ENCODE data around the gene ANAPC13.

Gene ANAPC13

DNA sequence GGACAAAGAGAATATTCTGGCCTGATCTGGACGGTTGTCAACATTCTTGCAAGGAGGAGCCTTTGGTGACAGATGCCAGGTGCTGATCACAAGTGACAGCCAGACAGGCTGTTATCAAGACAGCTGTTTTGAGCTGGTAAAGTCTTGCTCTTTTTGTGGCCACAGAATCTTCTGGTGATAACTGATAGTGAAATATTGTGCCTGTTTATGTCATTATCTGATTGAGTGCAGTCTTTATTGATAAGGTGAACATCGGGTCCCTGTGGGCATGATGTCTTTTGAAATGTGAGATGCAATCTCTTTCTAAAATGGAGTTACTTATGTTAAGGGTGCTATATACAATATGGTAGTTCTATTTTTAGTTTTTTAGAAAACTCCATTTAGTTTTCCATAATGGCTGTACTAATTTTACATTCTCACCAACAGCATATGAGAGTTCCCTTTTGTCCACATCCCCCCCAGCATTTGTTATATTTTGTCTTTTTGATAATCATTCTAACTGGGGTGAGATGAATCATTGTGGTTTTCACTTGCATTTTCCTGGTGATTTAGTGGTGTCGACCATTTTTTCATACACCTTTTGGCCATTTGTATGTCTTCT is 10.8 kb upstream of the ANAPC13 start:
- TF ChIP-seq, protein P1, sequence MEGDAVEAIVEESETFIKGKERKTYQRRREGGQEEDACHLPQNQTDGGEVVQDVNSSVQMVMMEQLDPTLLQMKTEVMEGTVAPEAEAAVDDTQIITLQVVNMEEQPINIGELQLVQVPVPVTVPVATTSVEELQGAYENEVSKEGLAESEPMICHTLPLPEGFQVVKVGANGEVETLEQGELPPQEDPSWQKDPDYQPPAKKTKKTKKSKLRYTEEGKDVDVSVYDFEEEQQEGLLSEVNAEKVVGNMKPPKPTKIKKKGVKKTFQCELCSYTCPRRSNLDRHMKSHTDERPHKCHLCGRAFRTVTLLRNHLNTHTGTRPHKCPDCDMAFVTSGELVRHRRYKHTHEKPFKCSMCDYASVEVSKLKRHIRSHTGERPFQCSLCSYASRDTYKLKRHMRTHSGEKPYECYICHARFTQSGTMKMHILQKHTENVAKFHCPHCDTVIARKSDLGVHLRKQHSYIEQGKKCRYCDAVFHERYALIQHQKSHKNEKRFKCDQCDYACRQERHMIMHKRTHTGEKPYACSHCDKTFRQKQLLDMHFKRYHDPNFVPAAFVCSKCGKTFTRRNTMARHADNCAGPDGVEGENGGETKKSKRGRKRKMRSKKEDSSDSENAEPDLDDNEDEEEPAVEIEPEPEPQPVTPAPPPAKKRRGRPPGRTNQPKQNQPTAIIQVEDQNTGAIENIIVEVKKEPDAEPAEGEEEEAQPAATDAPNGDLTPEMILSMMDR (conservative IDR thresholded peaks at IDR 0.05): no peak
- no peak for TF ChIP-seq ZFX (IDR thresholded peaks at IDR 0.05)
- H3K27ac ChIP-seq: no peak overlapping the region

DNA sequence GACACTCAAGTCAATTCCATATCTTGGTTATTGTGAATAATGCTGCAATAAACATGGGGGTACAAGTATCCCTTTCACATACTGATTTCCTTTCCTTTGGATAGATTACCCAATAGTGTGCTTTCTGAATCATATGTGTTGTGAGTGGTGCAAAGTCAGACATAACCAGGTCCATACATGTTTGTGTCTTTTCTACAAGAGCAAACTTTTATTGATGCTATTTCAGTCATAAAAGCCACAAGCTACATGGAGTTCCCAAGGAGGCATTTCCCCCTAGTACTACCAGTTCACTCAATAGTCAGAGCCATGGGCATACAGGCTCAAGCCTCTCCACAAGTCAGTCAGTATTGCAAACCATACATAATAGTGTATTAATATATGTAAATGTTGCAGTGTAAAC is 10.2 kb upstream of the ANAPC13 start:
- no peak overlapping the region for H3K27ac ChIP-seq
- no peak for TF ChIP-seq ZFX (IDR thresholded peaks at IDR 0.05)
- TF ChIP-seq, protein P1 (conservative IDR thresholded peaks at IDR 0.05): no peak

DNA sequence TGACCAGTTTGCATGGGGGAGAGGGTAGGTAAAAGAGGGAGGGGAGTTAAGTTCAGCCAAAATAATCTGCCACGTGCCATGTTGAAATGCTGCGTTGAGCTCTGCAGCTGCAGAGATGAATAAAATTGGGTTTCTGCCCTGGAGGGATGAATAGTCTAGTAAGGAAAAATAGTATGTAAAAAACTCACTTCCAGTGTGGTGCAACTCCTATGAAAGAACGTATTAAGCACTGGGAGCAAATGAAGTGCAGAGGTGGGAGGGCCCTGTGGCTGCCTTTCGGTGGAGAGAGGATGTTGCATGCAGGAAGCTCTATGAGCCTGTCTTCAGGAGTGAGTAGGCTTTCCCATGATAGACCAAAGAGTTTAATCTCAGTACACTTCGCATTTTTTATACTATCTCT is 8.7 kb upstream of the ANAPC13 start:
- no peak for TF ChIP-seq ZFX (IDR thresholded peaks at IDR 0.05)

DNA sequence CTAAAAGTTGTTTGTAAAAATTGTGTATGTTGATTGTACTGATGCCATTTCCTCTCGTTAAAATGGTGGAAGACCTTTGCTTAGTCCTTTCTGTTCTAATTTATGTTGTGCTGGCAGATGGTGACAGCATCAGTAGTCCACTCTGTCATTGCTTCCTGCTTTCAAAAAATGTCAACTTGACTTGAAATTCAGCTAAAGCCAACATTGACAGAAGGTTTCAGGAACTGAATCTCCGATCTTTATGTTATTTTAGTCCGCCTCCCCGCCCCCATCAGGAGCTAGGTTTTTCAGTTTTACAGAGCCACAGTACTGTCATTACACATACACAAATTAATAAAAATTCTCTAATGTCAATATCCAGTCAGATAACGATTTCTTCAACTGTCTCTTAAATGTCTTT is 1.6 kb upstream of the ANAPC13 start:
- H3K27ac ChIP-seq: no peak overlapping the region
- TF ChIP-seq ZFX (IDR thresholded peaks at IDR 0.05): no peak
- TF ChIP-seq, protein P1 (conservative IDR thresholded peaks at IDR 0.05): no peak

More for the DNA sequence above, 8.7 kb upstream of the ANAPC13 start:
- H3K27ac ChIP-seq: no peak overlapping the region

DNA sequence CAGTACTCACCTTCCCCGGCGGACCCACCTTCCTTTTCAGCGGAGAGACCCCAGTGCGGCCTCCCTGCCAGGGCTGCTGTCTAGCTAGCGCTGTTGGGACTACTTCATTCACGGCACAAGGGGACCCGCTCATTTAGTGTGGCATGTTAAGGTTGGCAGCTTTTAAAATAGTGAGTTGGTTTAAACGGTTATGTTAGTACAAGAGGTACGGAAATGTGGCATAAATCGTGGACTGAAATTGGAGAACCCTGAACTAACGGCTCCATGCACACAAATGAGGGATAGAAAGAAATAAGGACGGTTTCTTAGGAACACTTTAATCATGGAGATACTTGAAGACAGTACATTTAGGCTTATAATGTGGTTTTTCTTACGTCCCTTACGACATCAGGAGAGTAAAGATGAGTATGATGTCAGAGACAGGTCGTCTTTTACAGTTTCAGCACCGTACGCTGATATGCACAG is 824 bp upstream of the ANAPC13 start:
- peak overlapping the region; percentile 90 for H3K27ac ChIP-seq
- TF ChIP-seq, protein P1 (conservative IDR thresholded peaks at IDR 0.05): no peak
- TF ChIP-seq ZFX (IDR thresholded peaks at IDR 0.05): peak; percentile 47

DNA sequence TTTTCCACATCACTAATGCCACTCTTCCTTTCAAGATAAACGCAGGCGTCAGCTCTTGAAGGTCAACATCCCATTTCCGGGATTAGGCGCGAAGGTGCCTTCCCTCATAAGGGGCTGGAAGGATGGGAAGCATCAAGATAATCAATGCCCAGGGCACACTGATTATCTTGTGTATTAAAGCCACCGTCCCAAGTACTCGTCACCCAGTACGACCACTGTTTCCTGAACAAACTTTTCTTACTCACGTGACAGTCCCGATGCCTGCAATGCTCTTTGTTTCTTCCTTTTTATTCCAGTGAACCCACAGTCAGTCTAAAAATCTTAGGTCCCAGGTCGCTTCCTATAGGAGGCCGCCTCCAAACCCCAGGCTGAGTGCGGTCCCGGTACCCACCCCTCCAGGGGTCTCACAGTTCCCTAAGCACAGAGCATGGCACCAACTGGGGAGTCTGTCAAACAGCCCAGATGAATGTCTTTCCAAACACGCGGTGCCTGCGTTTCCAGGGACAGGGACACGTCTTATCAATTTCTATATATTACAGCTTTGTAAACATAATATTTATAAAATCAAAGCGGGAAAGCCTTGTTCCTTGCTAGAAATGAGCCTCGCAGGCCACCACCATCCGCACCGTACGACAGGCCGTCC is 589 bp downstream of the ANAPC13 start:
- peak overlapping the region; percentile 90 for H3K27ac ChIP-seq
- TF ChIP-seq ZFX (IDR thresholded peaks at IDR 0.05): no peak
- TF ChIP-seq, protein P1 (conservative IDR thresholded peaks at IDR 0.05): no peak

DNA sequence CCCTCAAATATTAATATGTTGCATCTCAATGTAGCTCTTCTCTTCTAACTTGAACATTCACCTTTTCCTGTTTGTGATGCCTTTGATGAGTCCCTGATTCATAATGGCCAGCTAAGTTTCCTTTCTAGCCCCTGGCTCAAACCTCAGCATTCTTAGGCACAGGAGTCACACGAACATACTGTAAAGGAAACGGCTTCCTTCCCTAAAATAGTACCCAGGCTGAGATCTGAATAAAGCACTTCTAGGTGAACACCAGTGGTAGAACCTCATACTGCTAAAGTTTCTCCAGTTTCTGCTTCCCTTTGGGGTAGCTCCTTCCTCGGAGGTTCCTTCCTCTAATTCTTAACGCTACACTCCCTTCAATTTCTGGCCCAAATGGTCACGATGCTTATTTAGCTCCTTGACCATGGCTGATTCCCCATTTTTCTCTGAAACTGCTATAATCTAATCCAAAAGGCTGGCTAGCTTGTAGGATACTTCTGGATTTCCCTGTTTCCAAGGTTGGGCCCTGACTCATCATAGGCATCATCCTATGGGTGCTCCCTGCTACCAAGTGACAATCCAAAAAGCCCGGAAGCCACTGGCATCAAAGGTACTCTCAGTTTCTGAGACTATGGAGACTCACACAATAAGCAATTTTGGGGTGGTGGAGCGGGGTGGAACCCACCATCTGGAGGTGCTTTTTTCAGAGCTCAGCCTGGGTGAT is 2.4 kb downstream of the ANAPC13 start:
- TF ChIP-seq, protein P1 (conservative IDR thresholded peaks at IDR 0.05): no peak
- TF ChIP-seq ZFX (IDR thresholded peaks at IDR 0.05): no peak
- peak overlapping the region; percentile 90 for H3K27ac ChIP-seq
